H9 (cell line): ENCODE results near the gene TXNL4A. TPM values are rescaled to one million over a fixed set of nuclear protein-coding genes. Genes with fewer than 3 reads are reported as not detected.
A peak's percentile ranks its signal among the peaks of the same experiment; 100 is the strongest.

Source experiments
- DNase-seq: peaks from one replicate; pipeline ENCODE4 v3.0.0-alpha.2; 2017
- H2AFZ ChIP-seq: one replicate; pipeline ENCODE4 v1.6.1; 2013; ENCODE audit warnings: mild to moderate bottlenecking, low read length, control low read depth, moderate library complexity
- H2AK5ac ChIP-seq: 2 replicates; pipeline ENCODE4 v1.6.1; 2013; ENCODE audit warnings: low read length, control low read depth, mixed read lengths; ENCODE audit not compliant: insufficient read length
- H2BK120ac ChIP-seq: one replicate; pipeline ENCODE4 v1.6.1; 2013; ENCODE audit warnings: low read depth, mild to moderate bottlenecking, low read length, control low read depth, inconsistent platforms; ENCODE audit not compliant: poor library complexity, severe bottlenecking
- H2BK12ac ChIP-seq: 2 replicates; pipeline ENCODE4 v1.6.1; 2013; ENCODE audit warnings: low read length, control low read depth, mixed read lengths, low read depth; ENCODE audit not compliant: insufficient read length
- H2BK15ac ChIP-seq: 2 replicates; pipeline ENCODE4 v1.6.1; 2013; ENCODE audit warnings: low read depth, low read length, control low read depth
- H2BK20ac ChIP-seq: one replicate; pipeline ENCODE4 v1.6.1; 2013; ENCODE audit warnings: low read depth, mild to moderate bottlenecking, low read length, control low read depth, inconsistent platforms; ENCODE audit not compliant: poor library complexity, severe bottlenecking
- H2BK5ac ChIP-seq: 2 replicates; pipeline ENCODE4 v1.6.1; 2013; ENCODE audit warnings: low read length, control low read depth, mixed read lengths; ENCODE audit not compliant: insufficient read length
- H3K14ac ChIP-seq: 2 replicates; pipeline ENCODE4 v1.6.1; 2013; ENCODE audit warnings: low read length, control low read depth; ENCODE audit not compliant: insufficient read depth
- H3K18ac ChIP-seq: 2 replicates; pipeline ENCODE4 v1.6.1; 2013; ENCODE audit warnings: low read depth, mild to moderate bottlenecking, mixed read lengths, low read length, control low read depth; ENCODE audit not compliant: insufficient read length
- H3K23ac ChIP-seq: 2 replicates; pipeline ENCODE4 v1.6.1; 2013; ENCODE audit warnings: low read length, control low read depth, mixed read lengths, low read depth; ENCODE audit not compliant: insufficient read length
- H3K23me2 ChIP-seq: 2 replicates; pipeline ENCODE4 v1.6.1; 2013; ENCODE audit warnings: low read depth, mild to moderate bottlenecking, mixed read lengths, low read length, control low read depth; ENCODE audit not compliant: insufficient read length, poor library complexity, severe bottlenecking
- H3K27ac ChIP-seq: 2 replicates; pipeline ENCODE4 v1.5.1; 2013; ENCODE audit warnings: low read length, control low read depth, mixed read lengths, low read depth; ENCODE audit not compliant: insufficient read length
- H3K27me3 ChIP-seq: 2 replicates; pipeline ENCODE4 v1.6.1; 2013; ENCODE audit warnings: low read length, control low read depth, inconsistent platforms; ENCODE audit not compliant: insufficient read depth
- H3K4ac ChIP-seq: 2 replicates; pipeline ENCODE4 v1.6.1; 2013; ENCODE audit warnings: low read depth, mild to moderate bottlenecking, control low read depth, inconsistent platforms, low read length, moderate library complexity
- H3K4me1 ChIP-seq: 2 replicates; pipeline ENCODE4 v1.6.1; 2013; ENCODE audit warnings: low read length, control low read depth, inconsistent platforms; ENCODE audit not compliant: insufficient read depth
- H3K4me2 ChIP-seq: 2 replicates; pipeline ENCODE4 v1.6.1; 2013; ENCODE audit warnings: low read length, control low read depth, mixed read lengths; ENCODE audit not compliant: insufficient read length, insufficient read depth
- H3K56ac ChIP-seq: 2 replicates; pipeline ENCODE4 v1.6.1; 2013; ENCODE audit warnings: low read depth, mild to moderate bottlenecking, mixed read lengths, low read length, control low read depth; ENCODE audit not compliant: insufficient read length
- H3K79me1 ChIP-seq: 2 replicates; pipeline ENCODE4 v1.6.1; 2013; ENCODE audit warnings: low read depth, mild to moderate bottlenecking, moderate library complexity, low read length, control low read depth, inconsistent platforms; ENCODE audit not compliant: insufficient read depth, poor library complexity, severe bottlenecking
- H3K79me2 ChIP-seq: 2 replicates; pipeline ENCODE4 v1.6.1; 2013; ENCODE audit warnings: low read length, control low read depth, inconsistent platforms; ENCODE audit not compliant: insufficient read depth
- H3K9ac ChIP-seq: 2 replicates; pipeline ENCODE4 v1.6.1; 2013; ENCODE audit warnings: low read length, control low read depth, mixed read lengths; ENCODE audit not compliant: insufficient read length; ENCODE audit errors: extremely low read depth
- H3K9me3 ChIP-seq: one replicate; pipeline ENCODE4 v1.6.1; 2013; ENCODE audit warnings: low read depth, low read length, inconsistent platforms; ENCODE audit not compliant: control insufficient read depth
- H3T11ph ChIP-seq: one replicate; pipeline ENCODE4 v1.6.1; 2013; ENCODE audit warnings: mild to moderate bottlenecking, low read length, control low read depth, inconsistent platforms
- H4K20me1 ChIP-seq: one replicate; pipeline ENCODE4 v1.6.1; 2013; ENCODE audit not compliant: control insufficient read depth, insufficient read length, insufficient read depth
- H4K5ac ChIP-seq: 2 replicates; pipeline ENCODE4 v1.6.1; 2013; ENCODE audit warnings: low read depth, mild to moderate bottlenecking, mixed read lengths, low read length, control low read depth; ENCODE audit not compliant: insufficient read length
- H4K8ac ChIP-seq: replicated peaks from 2 replicates; pipeline ENCODE4 v1.6.1; 2013; ENCODE audit warnings: low read length, control low read depth, mixed read lengths, low read depth; ENCODE audit not compliant: insufficient read length
- H4K91ac ChIP-seq: 2 replicates; pipeline ENCODE4 v1.6.1; 2013; ENCODE audit warnings: low read depth, mild to moderate bottlenecking, moderate library complexity, mixed read lengths, low read length, control low read depth; ENCODE audit not compliant: insufficient read length
- H3K27ac Mint-ChIP-seq, 3 experiments: 2 replicates in 2 of 3; 3 replicates in 1 of 3; pipeline ENCODE4 v1.8.0; 2020 to 2021; ENCODE audit warnings: mixed read lengths in 3 of 3, mild to moderate bottlenecking in 1 of 3, moderate library complexity in 1 of 3
- H3K27me3 Mint-ChIP-seq: 2 replicates; pipeline ENCODE4 v1.8.0; 2021; ENCODE audit warnings: low read depth, mild to moderate bottlenecking, moderate library complexity, mixed read lengths
- H3K36me3 Mint-ChIP-seq, 3 experiments: 2 replicates in 2 of 3; 3 replicates in 1 of 3; pipeline ENCODE4 v1.8.0; 2020 to 2021; ENCODE audit warnings: low read depth in 3 of 3, mixed read lengths in 3 of 3; ENCODE audit not compliant: insufficient read depth in 1 of 3
- H3K4me1 Mint-ChIP-seq, 2 experiments: 2 replicates each; pipeline ENCODE4 v1.8.0; 2020; ENCODE audit warnings: mixed read lengths in 2 of 2
- H3K4me3 Mint-ChIP-seq, 2 experiments: 2 replicates in 1 of 2; 3 replicates in 1 of 2; pipeline ENCODE4 v1.8.0; 2020 to 2021; ENCODE audit warnings: mild to moderate bottlenecking in 2 of 2, mixed read lengths in 2 of 2, moderate library complexity in 1 of 2
- H3K9me3 Mint-ChIP-seq, 2 experiments: 2 replicates in 1 of 2; 3 replicates in 1 of 2; pipeline ENCODE4 v1.8.0; 2020; ENCODE audit warnings: mild to moderate bottlenecking in 2 of 2, mixed read lengths in 2 of 2, moderate library complexity in 1 of 2
- WGBS: extraction: QIAGEN DNeasy Blood & Tissue Kit; methylation state at CpG from one replicate; pipeline ENCODE4 v1.1.7; 2013; ENCODE audit warnings: missing lambda C conversion rate, low lambda C conversion rate, mixed read lengths; ENCODE audit not compliant: insufficient read length; ENCODE audit errors: extremely low coverage; 5-methylcytosine and 5-hydroxymethylcytosine counted together
- total RNA-seq: library from RNA; stranded (reverse); gene quantifications from 2 replicates; pipeline ENCODE4 v1.2.1, GENCODE V29; 2021
- TF ChIP-seq, protein P1 (sequence below): fragments of 200-600 bp; sonication (generic); conservative IDR thresholded peaks from 3 replicates; pipeline ENCODE4 v1.8.0; 2021; ENCODE audit warnings: antibody characterized with exemption, mild to moderate bottlenecking

The TXNL4A gene
- total RNA-seq, 1 experiment from 2014 or later: 163 TPM

DNA sequence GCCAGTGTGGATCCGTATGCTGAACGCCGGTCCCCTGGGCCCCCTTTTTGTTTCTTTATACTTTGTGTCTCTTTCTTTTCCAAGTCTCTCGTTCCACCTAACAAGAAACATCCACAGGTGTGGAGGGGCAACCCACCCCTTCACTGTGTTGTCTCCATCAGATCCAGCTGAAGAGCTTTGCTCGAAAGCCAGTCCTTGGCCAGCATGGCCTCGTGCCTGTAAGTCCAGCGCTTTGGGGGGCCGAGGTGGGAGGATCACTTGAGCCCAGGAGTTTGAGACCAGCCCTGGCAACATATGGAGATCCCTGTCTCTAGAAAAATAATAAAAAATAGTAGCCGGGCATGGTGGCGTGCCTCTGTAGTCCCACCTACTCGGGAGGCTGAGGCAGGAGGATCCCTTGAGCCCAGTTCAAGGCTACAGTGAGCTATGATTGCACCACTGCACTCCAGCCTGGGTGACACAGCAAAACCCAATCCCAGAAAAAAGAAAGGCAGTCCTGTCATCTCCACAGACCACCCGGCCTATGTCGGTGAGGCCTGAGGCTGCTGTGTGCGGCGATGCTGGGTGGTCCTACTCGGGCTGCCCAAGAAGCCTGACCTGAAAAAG, 27.3 kb downstream of the TXNL4A start:
- H3K79me2 ChIP-seq: no peaks in the 10 kb centered on the region
- no peak overlapping the region for H4K5ac ChIP-seq
- H2AFZ ChIP-seq: no peak overlapping the region
- H3K23me2 ChIP-seq: no peaks in the 10 kb centered on the region
- Mint-ChIP-seq H3K4me1 (peaks cover 39% of the 10 kb centered on the region in 2 experiments), H3K4me3 (0 out of 5 replicates have a peak overlapping the region, but pooled peaks of 1 of the 2 experiments have one; percentile 63), H3K36me3 (no peaks in the 10 kb centered on the region), H3K27ac (no peak overlapping the region), H3K27me3 (peaks cover 91% of the 10 kb centered on the region), H3K9me3 (no peaks in the 10 kb centered on the region; a peak in 2 of 5 replicates)
- H3K27ac ChIP-seq: no peak overlapping the region
- H2BK15ac ChIP-seq: no peak overlapping the region
- no peak overlapping the region for H3K4ac ChIP-seq
- H3K4me2 ChIP-seq: no peak overlapping the region
- no peak overlapping the region for H3K23ac ChIP-seq
- peaks cover 33% of the 10 kb centered on the region for H3K27me3 ChIP-seq
- H2BK5ac ChIP-seq: no peak overlapping the region
- WGBS: no CpG with 5 or more reads among the region's 16 CpGs
- H3K4me1 ChIP-seq: peaks cover 4% of the 10 kb centered on the region; the same call in 1 of the 2 replicates
- H3K79me1 ChIP-seq: no peaks in the 10 kb centered on the region
- no peak overlapping the region for H4K8ac ChIP-seq
- H3K14ac ChIP-seq: no peak overlapping the region
- no peak overlapping the region for H3K56ac ChIP-seq
- TF ChIP-seq, protein P1, sequence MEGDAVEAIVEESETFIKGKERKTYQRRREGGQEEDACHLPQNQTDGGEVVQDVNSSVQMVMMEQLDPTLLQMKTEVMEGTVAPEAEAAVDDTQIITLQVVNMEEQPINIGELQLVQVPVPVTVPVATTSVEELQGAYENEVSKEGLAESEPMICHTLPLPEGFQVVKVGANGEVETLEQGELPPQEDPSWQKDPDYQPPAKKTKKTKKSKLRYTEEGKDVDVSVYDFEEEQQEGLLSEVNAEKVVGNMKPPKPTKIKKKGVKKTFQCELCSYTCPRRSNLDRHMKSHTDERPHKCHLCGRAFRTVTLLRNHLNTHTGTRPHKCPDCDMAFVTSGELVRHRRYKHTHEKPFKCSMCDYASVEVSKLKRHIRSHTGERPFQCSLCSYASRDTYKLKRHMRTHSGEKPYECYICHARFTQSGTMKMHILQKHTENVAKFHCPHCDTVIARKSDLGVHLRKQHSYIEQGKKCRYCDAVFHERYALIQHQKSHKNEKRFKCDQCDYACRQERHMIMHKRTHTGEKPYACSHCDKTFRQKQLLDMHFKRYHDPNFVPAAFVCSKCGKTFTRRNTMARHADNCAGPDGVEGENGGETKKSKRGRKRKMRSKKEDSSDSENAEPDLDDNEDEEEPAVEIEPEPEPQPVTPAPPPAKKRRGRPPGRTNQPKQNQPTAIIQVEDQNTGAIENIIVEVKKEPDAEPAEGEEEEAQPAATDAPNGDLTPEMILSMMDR: no peak
- no peak overlapping the region for H3T11ph ChIP-seq
- no peak overlapping the region for H4K91ac ChIP-seq
- no peak overlapping the region for H2AK5ac ChIP-seq
- H4K20me1 ChIP-seq: peaks cover 3% of the 10 kb centered on the region
- no peak overlapping the region for H2BK20ac ChIP-seq
- no peak overlapping the region for H2BK12ac ChIP-seq
- no peak overlapping the region for H3K9ac ChIP-seq
- no peak for DNase-seq
- no peak overlapping the region for H2BK120ac ChIP-seq
- no peak overlapping the region for H3K18ac ChIP-seq
- H3K9me3 ChIP-seq: no peaks in the 10 kb centered on the region
